Activated effector memory CD4-positive, alpha-beta T cell treated with anti-CD3 and anti-CD28 coated beads, Interleukin-2, amount 50 U/mL, for 16 hours (primary cell): Measurements from ENCODE around the gene TCF7L2.

Experiments used
- DNase-seq: peaks from one replicate; pipeline ENCODE4 v3.0.0-alpha.2; 2020

Gene TCF7L2

GRCh38 chr10:113128450-113129070, 178.5 kb downstream of the TCF7L2 start:
- DNase-seq: no peak

- DNase-seq: no peak
Observed at GRCh38 chr10:113129117-113129516, 179.1 kb downstream of the TCF7L2 start.

- no peak for DNase-seq
Observed at GRCh38 chr10:113130014-113130641, 180.1 kb downstream of the TCF7L2 start.

GRCh38 chr10:113131613-113132261, 181.7 kb downstream of the TCF7L2 start:
- DNase-seq: no peak

GRCh38 chr10:113132591-113133121, 182.6 kb downstream of the TCF7L2 start:
- DNase-seq: no peak

- no peak for DNase-seq
Observed at GRCh38 chr10:113133497-113134115, 183.6 kb downstream of the TCF7L2 start.

GRCh38 chr10:113135025-113135424, 185.0 kb downstream of the TCF7L2 start:
- no peak for DNase-seq

- DNase-seq: no peak
Observed at GRCh38 chr10:113137941-113138685, 188.1 kb downstream of the TCF7L2 start.

- DNase-seq: no peak
Observed at GRCh38 chr10:113138937-113139585, 189.0 kb downstream of the TCF7L2 start.

GRCh38 chr10:113139699-113140098, 189.7 kb downstream of the TCF7L2 start:
- DNase-seq: no peak

GRCh38 chr10:113140143-113141011, 190.3 kb downstream of the TCF7L2 start:
- no peak for DNase-seq

- DNase-seq: no peak
Observed at GRCh38 chr10:113142601-113143362, 192.7 kb downstream of the TCF7L2 start.

GRCh38 chr10:113144576-113144975, 194.5 kb downstream of the TCF7L2 start:
- DNase-seq: no peak

- no peak for DNase-seq
Observed at GRCh38 chr10:113148071-113148825, 198.2 kb downstream of the TCF7L2 start.

- no peak for DNase-seq
Observed at GRCh38 chr10:113148901-113149300, 198.9 kb downstream of the TCF7L2 start.

- DNase-seq: no peak
Observed at GRCh38 chr10:113149626-113150025, 199.6 kb downstream of the TCF7L2 start.

GRCh38 chr10:113151190-113151666, 201.2 kb downstream of the TCF7L2 start:
- DNase-seq: no peak

GRCh38 chr10:113153493-113154102, 203.6 kb downstream of the TCF7L2 start:
- no peak for DNase-seq

GRCh38 chr10:113157441-113157840, 207.4 kb downstream of the TCF7L2 start:
- DNase-seq: no peak
